ENCODE data around the gene INHBB.

INHBB gene

GRCh38 chr2:120352696-120353590, 7.0 kb downstream of the INHBB start:
- no peak for TF ChIP-seq CTCF (IDR thresholded peaks at IDR 0.05; ENCODE audit: insufficient read depth, missing control alignments)
- DNase-seq (ENCODE audit: insufficient read length, low spot score) (no peak), FAIRE-seq (no peak)

DNA sequence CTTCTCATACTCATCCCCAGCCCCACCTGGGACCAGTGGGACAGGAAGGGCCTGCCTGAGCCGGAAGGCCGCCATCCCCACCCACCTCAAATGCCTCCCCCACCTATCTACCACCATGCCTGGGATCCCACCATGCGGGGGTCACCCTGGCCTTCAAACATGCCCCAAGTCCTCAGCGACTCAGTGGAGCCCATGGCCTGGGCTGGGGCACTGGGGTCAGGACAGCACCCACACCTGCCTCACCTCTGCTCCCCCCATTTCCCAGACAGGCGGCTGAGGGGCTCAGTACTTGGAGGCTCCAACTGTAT, 7.6 kb downstream of the INHBB start:
- DNase-seq (ENCODE audit: insufficient read length, low spot score) = no peak
- TF ChIP-seq CTCF (IDR thresholded peaks at IDR 0.05; ENCODE audit: insufficient read depth, missing control alignments) = no peak
- FAIRE-seq = no peak

- no peak for TF ChIP-seq CTCF (IDR thresholded peaks at IDR 0.05; ENCODE audit: insufficient read depth, missing control alignments)
- no peak for FAIRE-seq
- DNase-seq (ENCODE audit: insufficient read length, low spot score) = no peak
Measured at GRCh38 chr2:120353931-120354330, 8.0 kb downstream of the INHBB start.

DNA sequence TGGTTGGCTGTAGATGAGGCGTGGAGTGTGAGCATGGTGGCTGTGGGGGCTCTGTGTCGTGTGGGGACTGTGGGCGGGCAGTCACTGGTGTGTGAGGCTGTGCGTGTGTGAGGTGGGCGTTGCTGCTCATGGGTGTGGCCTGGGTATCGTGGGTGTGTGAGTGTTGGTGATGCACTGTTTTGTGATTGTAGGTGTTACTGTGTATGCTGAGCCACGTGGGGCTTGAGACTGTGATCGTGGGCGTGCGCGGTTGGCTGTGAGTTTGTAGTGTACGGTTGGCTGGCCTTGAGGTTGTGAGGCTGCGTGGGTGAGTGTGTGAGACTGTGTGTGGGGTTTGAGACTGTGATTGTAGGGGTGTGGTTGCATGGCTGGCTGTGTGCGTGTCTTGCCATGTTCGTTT, 8.5 kb downstream of the INHBB start:
- DNase-seq (ENCODE audit: insufficient read length, low spot score) (no peak), FAIRE-seq (no peak)
- no peak for TF ChIP-seq CTCF (IDR thresholded peaks at IDR 0.05; ENCODE audit: insufficient read depth, missing control alignments)

GRCh38 chr2:120354935-120355779, 9.2 kb downstream of the INHBB start:
- FAIRE-seq = no peak
- no peak for TF ChIP-seq CTCF (IDR thresholded peaks at IDR 0.05; ENCODE audit: insufficient read depth, missing control alignments)
- no peak for DNase-seq (ENCODE audit: insufficient read length, low spot score)

DNA sequence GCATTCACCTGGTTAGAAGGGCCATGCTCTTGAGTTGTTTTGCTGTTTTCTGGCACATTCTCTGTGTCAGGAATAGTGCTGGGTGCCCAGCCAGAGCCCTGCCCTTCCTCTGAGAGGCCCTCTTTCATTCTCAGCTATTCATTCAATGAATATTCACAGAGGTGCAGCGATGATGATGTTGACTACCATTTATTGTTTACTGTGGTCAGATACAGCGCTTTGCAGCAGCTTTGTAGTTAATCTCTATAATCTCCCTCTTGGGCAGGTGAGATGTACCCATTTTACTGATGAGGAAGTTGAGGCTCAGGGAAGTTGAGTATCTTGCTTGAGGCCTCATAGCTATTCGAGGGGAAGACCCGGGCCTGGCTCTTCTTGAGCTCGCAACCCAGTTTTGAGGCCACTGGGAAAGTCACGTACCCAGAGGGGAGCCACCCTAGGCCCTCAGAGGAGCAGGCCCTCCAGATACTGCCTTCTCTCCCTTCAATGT, 9.9 kb downstream of the INHBB start:
- no peak for TF ChIP-seq CTCF (IDR thresholded peaks at IDR 0.05; ENCODE audit: insufficient read depth, missing control alignments)
- FAIRE-seq (no peak), DNase-seq (ENCODE audit: insufficient read length, low spot score) (no peak)

All from D721Med (cell line).